Neural cell (in vitro differentiated cells): ENCODE results near the gene KLHDC3.

Source experiments
- EP300 ChIP-seq: fragments of 450-650 bp; conservative IDR thresholded peaks from 2 replicates; pipeline ENCODE4 v1.6.1; 2014; ENCODE audit warnings: antibody characterized with exemption, mild to moderate bottlenecking, moderate library complexity; ENCODE audit not compliant: poor library complexity, severe bottlenecking
- POLR2AphosphoS5 ChIP-seq: IDR thresholded peaks from 2 replicates; pipeline ENCODE4 v1.6.1; 2012

DNA sequence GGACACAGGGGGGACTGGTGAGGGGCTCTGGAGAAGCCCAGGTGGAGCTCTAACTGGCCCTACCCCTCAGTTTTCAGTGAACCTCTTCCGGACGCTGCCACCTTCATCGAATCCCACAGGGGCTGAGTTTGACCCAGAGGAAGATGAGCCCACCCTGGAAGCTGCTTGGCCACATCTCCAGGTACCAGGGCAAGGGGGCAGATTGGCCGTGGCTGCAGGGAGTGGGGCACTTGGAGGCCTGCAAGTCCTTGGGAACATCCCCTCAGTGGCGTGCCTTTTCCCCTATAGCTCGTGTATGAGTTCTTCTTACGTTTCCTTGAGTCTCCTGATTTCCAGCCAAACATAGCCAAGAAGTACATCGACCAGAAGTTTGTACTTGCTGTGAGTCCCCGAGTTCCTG, 6.9 kb upstream of the KLHDC3 start:
- TF ChIP-seq POLR2AphosphoS5 (no peak), EP300 (no peak)
